GM12891 (cell line): ENCODE measurements around the gene SLC24A3.

ENCODE experiments used
- DNase-seq: peaks from one replicate; pipeline ENCODE4 v3.0.0; 2011; ENCODE audit warnings: low spot score; ENCODE audit not compliant: insufficient read length
- FAIRE-seq: peaks from 2 replicates; lab custom pipeline; 2011; peaks lifted over from hg19 to GRCh38; lab: Jason Lieb, UNC
- PAX5 ChIP-seq: IDR thresholded peaks from 2 replicates; pipeline ENCODE4 v1.6.1; 2011; ENCODE audit warnings: low read length, moderate library complexity, mild to moderate bottlenecking; ENCODE audit not compliant: insufficient read depth, severe bottlenecking
- POLR2A ChIP-seq: IDR thresholded peaks from 2 replicates; pipeline ENCODE4 v1.6.1; 2011; ENCODE audit warnings: low read depth, low read length, control low read depth
- POLR2AphosphoS5 ChIP-seq: IDR thresholded peaks from 2 replicates; pipeline ENCODE4 v1.6.1; 2011; ENCODE audit warnings: low read depth, low read length, control low read depth
- POU2F2 ChIP-seq: IDR thresholded peaks from 2 replicates; pipeline ENCODE4 v1.6.1; 2011; ENCODE audit warnings: low read depth, mild to moderate bottlenecking, control low read depth, low read length, moderate library complexity
- SPI1 ChIP-seq: IDR thresholded peaks from 2 replicates; pipeline ENCODE4 v1.6.1; 2011; ENCODE audit warnings: low read depth, low read length, control low read depth
- TAF1 ChIP-seq: IDR thresholded peaks from 2 replicates; pipeline ENCODE4 v1.6.1; 2011; ENCODE audit warnings: low read depth, low read length, control low read depth

Gene SLC24A3

DNA sequence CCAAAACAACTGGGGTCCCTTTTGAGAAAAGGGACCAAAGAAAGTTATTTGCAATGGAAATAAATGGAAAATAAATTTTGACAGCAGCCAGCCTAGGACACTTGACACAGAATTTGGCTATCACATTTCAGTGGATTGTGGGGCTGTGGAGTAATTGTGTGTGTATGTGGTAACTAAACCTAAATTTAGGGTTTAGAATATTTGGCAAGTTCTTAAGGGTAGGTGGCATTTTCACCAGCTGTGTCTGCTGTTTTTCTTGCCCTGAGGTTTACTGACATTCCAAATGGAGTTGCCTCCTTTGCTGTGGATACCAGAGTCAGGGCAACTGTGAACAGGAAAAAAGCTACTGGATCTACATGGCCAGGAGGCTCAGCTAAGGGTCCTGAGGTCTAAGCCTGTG lies 270.9 kb downstream of the SLC24A3 start:
- DNase-seq (no peak), FAIRE-seq (no peak)
- TF ChIP-seq TAF1 (no peak), POLR2AphosphoS5 (no peak), POLR2A (no peak), PAX5 (no peak), POU2F2 (no peak), SPI1 (no peak)

DNA sequence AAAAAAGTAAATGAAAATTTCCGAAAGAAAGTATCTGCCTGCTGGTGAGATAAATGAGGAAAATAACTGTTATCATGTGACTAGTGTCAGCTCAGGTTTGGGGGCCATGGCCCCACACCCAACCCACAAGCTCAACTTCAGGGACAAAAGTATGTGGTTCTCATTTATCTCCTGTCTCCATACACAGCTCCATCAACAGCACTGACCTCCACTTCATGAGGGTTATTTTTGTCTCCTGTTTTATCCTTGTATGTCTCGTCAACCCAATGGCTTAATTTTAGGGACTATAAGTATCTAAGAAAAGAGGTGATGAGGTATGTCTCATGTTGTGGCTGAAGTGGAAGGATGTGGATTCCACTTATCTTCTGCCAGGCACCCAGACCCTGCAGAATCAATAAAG lies 274.0 kb downstream of the SLC24A3 start:
- no peak for FAIRE-seq
- TF ChIP-seq PAX5 (no peak), POLR2AphosphoS5 (no peak), POU2F2 (no peak), SPI1 (no peak), POLR2A (no peak), TAF1 (no peak)
- no peak for DNase-seq

GRCh38 chr20:19487420-19487819 lies 275.0 kb downstream of the SLC24A3 start:
- TF ChIP-seq POLR2AphosphoS5: no peak
- no peak for TF ChIP-seq SPI1
- no peak for TF ChIP-seq POLR2A
- TF ChIP-seq PAX5: no peak
- no peak for TF ChIP-seq POU2F2
- no peak for TF ChIP-seq TAF1
- DNase-seq (no peak), FAIRE-seq (no peak)

- TF ChIP-seq PAX5 (no peak), POLR2A (no peak), POLR2AphosphoS5 (no peak), SPI1 (no peak), TAF1 (no peak), POU2F2 (no peak)
- FAIRE-seq (no peak), DNase-seq (no peak)
Measured at GRCh38 chr20:19491241-19491640, 278.8 kb downstream of the SLC24A3 start.

DNA sequence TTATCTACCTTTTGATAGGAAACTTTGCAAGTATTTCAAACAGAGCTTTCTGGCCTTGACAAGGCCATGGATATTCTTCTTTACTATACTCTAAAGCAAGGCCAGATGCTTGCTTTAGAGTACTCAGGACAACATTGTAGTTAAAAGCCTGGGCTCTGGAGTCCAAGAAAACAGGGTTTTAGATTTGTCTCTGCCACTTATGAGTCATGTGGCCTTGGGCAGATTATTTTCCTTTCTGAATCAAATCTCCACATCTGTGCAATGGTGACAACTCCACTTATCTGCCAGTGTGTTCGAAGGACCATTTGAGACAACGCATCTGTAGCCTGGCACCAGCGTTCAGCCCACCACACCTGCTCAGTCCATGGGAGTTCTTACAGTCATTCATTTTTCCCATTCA lies 279.7 kb downstream of the SLC24A3 start:
- DNase-seq (no peak), FAIRE-seq (no peak)
- TF ChIP-seq PAX5 (no peak), TAF1 (no peak), POU2F2 (no peak), SPI1 (no peak), POLR2A (no peak), POLR2AphosphoS5 (no peak)

GRCh38 chr20:19492687-19493336 lies 280.4 kb downstream of the SLC24A3 start:
- DNase-seq: no peak
- FAIRE-seq: no peak
- TF ChIP-seq SPI1: no peak

GRCh38 chr20:19493794-19494495 lies 281.5 kb downstream of the SLC24A3 start:
- FAIRE-seq (no peak), DNase-seq (no peak)
- no peak for TF ChIP-seq POLR2A
- TF ChIP-seq SPI1: no peak
- no peak for TF ChIP-seq POLR2AphosphoS5
- no peak for TF ChIP-seq POU2F2
- TF ChIP-seq TAF1: no peak
- no peak for TF ChIP-seq PAX5

- no peak for FAIRE-seq
- TF ChIP-seq POU2F2 (no peak), POLR2AphosphoS5 (no peak), PAX5 (no peak), TAF1 (no peak), POLR2A (no peak), SPI1 (no peak)
- DNase-seq: no peak
Measured at GRCh38 chr20:19495905-19496703, 283.7 kb downstream of the SLC24A3 start.

DNA sequence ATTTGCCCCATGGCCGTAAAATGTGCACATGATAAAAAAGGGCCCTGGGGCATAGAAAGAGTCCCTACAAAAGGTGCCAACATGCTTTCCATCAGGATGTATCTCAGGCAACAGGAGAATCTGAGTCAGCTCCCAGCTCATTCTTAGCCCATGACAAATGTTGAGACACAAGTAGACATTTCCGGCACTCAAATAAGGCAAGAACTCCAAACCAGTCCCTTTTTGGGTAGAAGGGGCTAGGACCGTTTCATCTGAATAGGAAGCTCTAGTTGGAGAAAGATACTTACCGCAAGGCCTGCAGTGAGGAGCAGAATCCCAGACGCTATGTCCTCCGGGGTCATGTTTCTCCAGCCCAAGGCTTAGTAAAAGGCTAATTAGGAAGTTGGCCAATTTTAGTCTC lies 284.6 kb downstream of the SLC24A3 start:
- TF ChIP-seq POLR2AphosphoS5 (no peak), POU2F2 (no peak), SPI1 (no peak), PAX5 (no peak), TAF1 (no peak), POLR2A (no peak)
- FAIRE-seq: no peak
- no peak for DNase-seq
